ENCODE measurements around the gene TEKT3. TPM values are rescaled to one million over a fixed set of nuclear protein-coding genes. Genes with fewer than 3 reads are reported as not detected.
A peak's percentile ranks its signal among the peaks of the same experiment; 100 is the strongest.

Gene TEKT3
- total RNA-seq, 4 donors from 2014 or later: not detected

- in situ Hi-C loops (cut with MboI; ENCODE audit: low sequenced_read_pairs in 4 of 4) (no loop called here), intact Hi-C loops (cut with DNase I; ENCODE audit: low total_unique reads) (no loop called here)
- Histone ChIP-seq H3K4me1 (no peaks in the 10 kb centered on the region), H3K36me3 (no peaks in the 10 kb centered on the region), H3K27ac (no peak overlapping the region), H3K27me3 (no peaks in the 10 kb centered on the region), H3K9me3 (no peaks in the 10 kb centered on the region), H3K4me3 (no peak overlapping the region)
- DNase-seq (no peak), ATAC-seq (no peak)
- TF ChIP-seq, protein P1, sequence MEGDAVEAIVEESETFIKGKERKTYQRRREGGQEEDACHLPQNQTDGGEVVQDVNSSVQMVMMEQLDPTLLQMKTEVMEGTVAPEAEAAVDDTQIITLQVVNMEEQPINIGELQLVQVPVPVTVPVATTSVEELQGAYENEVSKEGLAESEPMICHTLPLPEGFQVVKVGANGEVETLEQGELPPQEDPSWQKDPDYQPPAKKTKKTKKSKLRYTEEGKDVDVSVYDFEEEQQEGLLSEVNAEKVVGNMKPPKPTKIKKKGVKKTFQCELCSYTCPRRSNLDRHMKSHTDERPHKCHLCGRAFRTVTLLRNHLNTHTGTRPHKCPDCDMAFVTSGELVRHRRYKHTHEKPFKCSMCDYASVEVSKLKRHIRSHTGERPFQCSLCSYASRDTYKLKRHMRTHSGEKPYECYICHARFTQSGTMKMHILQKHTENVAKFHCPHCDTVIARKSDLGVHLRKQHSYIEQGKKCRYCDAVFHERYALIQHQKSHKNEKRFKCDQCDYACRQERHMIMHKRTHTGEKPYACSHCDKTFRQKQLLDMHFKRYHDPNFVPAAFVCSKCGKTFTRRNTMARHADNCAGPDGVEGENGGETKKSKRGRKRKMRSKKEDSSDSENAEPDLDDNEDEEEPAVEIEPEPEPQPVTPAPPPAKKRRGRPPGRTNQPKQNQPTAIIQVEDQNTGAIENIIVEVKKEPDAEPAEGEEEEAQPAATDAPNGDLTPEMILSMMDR (IDR thresholded peaks at IDR 0.05 in 4 of 5, conservative IDR thresholded peaks at IDR 0.05 in 1 of 5): no peak
- TF ChIP-seq POLR2A (IDR thresholded peaks at IDR 0.05): no peak
These were observed 20.2 kb upstream of the TEKT3 start for GRCh38 chr17:15361592-15361991.

DNA sequence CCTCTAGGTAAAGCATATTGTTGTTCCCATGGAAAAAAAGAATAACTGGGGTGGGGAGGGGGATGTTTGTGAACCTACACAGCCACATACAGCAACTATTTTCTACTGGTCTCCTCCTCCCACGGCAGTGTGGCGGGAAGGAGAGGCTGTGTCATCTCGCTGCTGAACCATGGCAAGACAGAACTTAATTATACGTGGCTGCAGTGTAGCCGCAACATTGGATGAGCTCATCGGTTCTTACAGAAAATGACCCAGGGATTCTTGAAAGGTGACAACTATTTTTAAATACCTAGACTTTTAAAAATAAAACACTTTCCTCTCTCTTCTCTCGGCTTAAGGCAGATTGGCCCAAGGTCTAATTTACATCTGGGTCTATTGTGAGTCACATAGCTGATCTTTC lies 19.8 kb upstream of the TEKT3 start:
- Histone ChIP-seq H3K4me1 (no peaks in the 10 kb centered on the region), H3K27ac (no peak overlapping the region), H3K9me3 (no peaks in the 10 kb centered on the region), H3K36me3 (no peaks in the 10 kb centered on the region), H3K27me3 (no peaks in the 10 kb centered on the region), H3K4me3 (no peak overlapping the region)
- no peak for ATAC-seq
- intact Hi-C loops (cut with DNase I; ENCODE audit: low total_unique reads) (no loop called here), in situ Hi-C loops (cut with MboI; ENCODE audit: low sequenced_read_pairs in 4 of 4) (no loop called here)
- no peak for DNase-seq
- TF ChIP-seq, protein P1 (IDR thresholded peaks at IDR 0.05 in 4 of 5, conservative IDR thresholded peaks at IDR 0.05 in 1 of 5): no peak
- no peak for TF ChIP-seq POLR2A (IDR thresholded peaks at IDR 0.05)

- DNase-seq: no peak
- H3K9me3 ChIP-seq: no peaks in the 10 kb centered on the region
- no peak overlapping the region for H3K4me3 ChIP-seq
- TF ChIP-seq, protein P1 (IDR thresholded peaks at IDR 0.05 in 4 of 5, conservative IDR thresholded peaks at IDR 0.05 in 1 of 5): no peak
- no peak for TF ChIP-seq POLR2A (IDR thresholded peaks at IDR 0.05)
- peaks cover 0 to 15% of the 10 kb centered on the region in 2 donors for H3K4me1 ChIP-seq
- ATAC-seq: no peak
- no peaks in the 10 kb centered on the region for H3K36me3 ChIP-seq
- H3K27me3 ChIP-seq: no peaks in the 10 kb centered on the region
- no peak overlapping the region for H3K27ac ChIP-seq
- intact Hi-C loops (cut with DNase I; ENCODE audit: low total_unique reads): loop anchor here (5.0 kb wide), 2 partner anchors 43 to 148 kb away; no protein-coding TSS in a partner anchor
- in situ Hi-C loops (cut with MboI; ENCODE audit: low sequenced_read_pairs in 4 of 4): no loop called here
These were observed 12.9 kb upstream of the TEKT3 start for GRCh38 chr17:15354256-15354655.

DNA sequence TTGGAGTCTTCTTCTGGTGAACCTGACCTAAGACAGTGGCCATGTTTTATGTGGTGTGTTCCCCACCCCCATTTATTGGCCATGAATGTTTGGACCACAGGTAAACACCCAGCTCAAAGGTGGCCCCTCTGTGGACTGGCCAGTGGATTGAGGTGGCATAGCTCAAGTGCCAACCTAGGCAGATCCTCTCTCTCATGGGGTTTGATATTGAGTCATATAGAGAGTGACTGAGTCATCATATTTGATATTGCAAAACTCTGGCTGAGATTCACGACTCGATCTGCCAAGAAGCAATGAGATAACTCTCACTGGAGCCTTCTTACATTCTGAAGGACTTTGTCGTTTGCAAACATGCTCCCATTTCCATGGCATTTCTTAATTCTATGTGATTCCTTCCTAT lies 10.5 kb upstream of the TEKT3 start:
- Histone ChIP-seq H3K4me1 (peaks cover 0 to 15% of the 10 kb centered on the region in 2 donors), H3K9me3 (no peaks in the 10 kb centered on the region), H3K27ac (peak overlapping the region; percentile 45 to 61 (median 58)), H3K27me3 (no peaks in the 10 kb centered on the region), H3K36me3 (no peaks in the 10 kb centered on the region), H3K4me3 (no peak overlapping the region)
- no peak for TF ChIP-seq POLR2A (IDR thresholded peaks at IDR 0.05)
- DNase-seq (peak; percentile 53 to 70), ATAC-seq (peak; percentile 100)
- intact Hi-C loops (cut with DNase I; ENCODE audit: low total_unique reads): loop anchor here (2.0 to 5.0 kb wide), 3 partner anchors 45 to 150 kb away; no protein-coding TSS in a partner anchor
- in situ Hi-C loops (cut with MboI; ENCODE audit: low sequenced_read_pairs in 4 of 4): no loop called here

DNA sequence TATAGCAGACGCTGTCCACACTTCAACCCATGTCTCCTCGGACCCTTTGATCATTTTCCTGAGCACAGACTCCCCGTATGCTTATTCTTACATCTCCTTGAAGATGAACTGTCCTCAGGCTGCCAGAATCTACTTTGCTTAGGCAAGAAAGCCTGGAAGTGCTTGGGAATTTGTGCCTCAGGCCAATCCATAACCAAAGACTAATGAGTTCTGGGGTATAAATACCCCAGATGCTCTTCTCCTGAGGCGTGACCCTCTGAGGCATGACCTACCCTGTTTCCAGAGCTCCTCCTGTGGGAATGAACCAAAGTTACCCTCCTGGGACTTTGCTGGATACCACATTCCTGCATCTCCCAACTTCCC lies 10.1 kb upstream of the TEKT3 start:
- DNase-seq (no peak), ATAC-seq (peak; percentile 13 to 25)
- peaks cover 0 to 15% of the 10 kb centered on the region in 2 donors for H3K4me1 ChIP-seq
- H3K36me3 ChIP-seq: no peaks in the 10 kb centered on the region
- in situ Hi-C loops (cut with MboI; ENCODE audit: low sequenced_read_pairs in 4 of 4) (no loop called here), intact Hi-C loops (cut with DNase I; ENCODE audit: low total_unique reads) (loop anchor here (2.0 to 5.0 kb wide), 3 partner anchors 46 to 151 kb away; no protein-coding TSS in a partner anchor)
- no peak for TF ChIP-seq POLR2A (IDR thresholded peaks at IDR 0.05)
- TF ChIP-seq, protein P1 (IDR thresholded peaks at IDR 0.05 in 4 of 5, conservative IDR thresholded peaks at IDR 0.05 in 1 of 5): no peak
- H3K27ac ChIP-seq: peak overlapping the region; percentile 45 to 61 (median 58)
- H3K9me3 ChIP-seq: no peaks in the 10 kb centered on the region
- no peaks in the 10 kb centered on the region for H3K27me3 ChIP-seq
- no peak overlapping the region for H3K4me3 ChIP-seq

Data from gastrocnemius medialis (tissue), 4 donors.